Natural killer cell treated with Interleukin-12 subunit alpha and Interleukin-12 subunit beta and Interleukin-15 and Interleukin-18, amount 100 ng/mL, for 72 hours (primary cell): ENCODE results near the gene TBC1D16. TPM values are rescaled to one million over a fixed set of nuclear protein-coding genes. Genes with fewer than 3 reads are reported as not detected.

Experiments
- ATAC-seq, 2 donors: fragments of 150-1000 bp; cut with Tn5 transposase in 1 of 2; sonication (Bioruptor Pico), chemical (Tn5 transposase) in 1 of 2; 2 replicates each; pipeline ENCODE4 v1.10.0; 2021
- DNase-seq: peaks from one replicate; pipeline ENCODE4 v3.0.0; 2022; ENCODE audit warnings: low spot score
- H3K27ac Mint-ChIP-seq, 2 donors: 1 replicate in 1 of 2; 2 replicates in 1 of 2; pipeline ENCODE4 v1.8.0; 2022; ENCODE audit warnings: mixed read lengths in 2 of 2, mild to moderate bottlenecking in 1 of 2, moderate library complexity in 1 of 2
- H3K27me3 Mint-ChIP-seq, 2 donors: 1 replicate in 1 of 2; 2 replicates in 1 of 2; pipeline ENCODE4 v1.8.0; 2022; ENCODE audit warnings: mixed read lengths in 2 of 2
- H3K36me3 Mint-ChIP-seq: one replicate; pipeline ENCODE4 v1.8.0; 2022; ENCODE audit warnings: mixed read lengths
- H3K4me1 Mint-ChIP-seq, 2 donors: 1 replicate in 1 of 2; 2 replicates in 1 of 2; pipeline ENCODE4 v1.8.0; 2022; ENCODE audit warnings: low read depth in 2 of 2, mixed read lengths in 2 of 2, mild to moderate bottlenecking in 1 of 2
- H3K4me3 Mint-ChIP-seq: one replicate; pipeline ENCODE4 v1.8.0; 2022; ENCODE audit warnings: mixed read lengths
- H3K9me3 Mint-ChIP-seq: 2 replicates; pipeline ENCODE4 v1.8.0; 2022; ENCODE audit warnings: mixed read lengths
- total RNA-seq, 2 donors: library from RNA; stranded (reverse); gene quantifications; one replicate each; pipeline ENCODE4 v1.2.3, GENCODE V29; 2022

TBC1D16 gene
- total RNA-seq, 2 donors from 2014 or later, result 1.1 to 3.2 TPM

DNA sequence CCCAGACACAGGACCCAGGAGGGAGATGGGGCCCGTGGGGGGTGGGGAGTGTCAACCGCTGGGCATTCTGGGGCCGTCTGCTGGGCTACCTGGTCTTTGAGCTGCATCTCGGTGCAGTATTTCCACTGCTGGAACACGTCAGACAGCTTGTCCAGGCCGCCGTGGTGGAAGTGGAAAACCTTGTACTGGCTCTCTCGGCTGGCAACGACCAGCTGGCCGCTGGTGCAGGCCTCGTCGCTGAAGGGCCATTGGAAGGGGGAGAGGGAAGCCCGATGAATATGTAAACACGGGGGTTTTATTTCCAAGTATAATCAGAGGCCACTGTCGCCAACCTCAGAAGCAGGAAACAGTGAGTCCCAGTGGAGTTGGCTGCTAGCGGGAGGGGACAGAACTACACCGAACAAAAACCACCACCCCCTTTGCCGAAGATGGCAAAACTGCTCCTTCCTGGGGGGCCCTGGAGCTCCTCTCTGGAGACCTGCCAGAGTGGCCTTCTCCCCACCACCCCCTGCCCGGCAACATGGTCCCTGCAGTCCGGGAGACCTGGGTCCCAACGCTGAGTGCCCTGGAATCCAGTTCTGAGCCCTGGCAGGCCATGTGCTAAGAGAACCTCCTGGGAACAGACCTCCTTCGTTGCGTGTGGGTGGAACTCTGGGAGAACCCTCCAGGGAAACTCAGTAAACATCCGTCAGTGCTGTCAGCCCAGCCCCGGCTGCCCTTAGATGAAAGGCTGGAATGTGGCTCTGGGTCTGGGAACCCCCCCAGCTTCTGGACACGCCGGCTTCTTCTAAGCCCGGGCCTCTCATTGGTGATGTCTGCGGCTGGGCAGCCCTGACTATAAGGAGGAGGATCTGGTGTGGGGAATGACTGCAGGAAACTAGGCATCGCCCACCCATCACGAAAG lies 84.1 kb downstream of the TBC1D16 start:
- H3K9me3 Mint-ChIP-seq, result no peaks in the 10 kb centered on the region
- no peak overlapping the region for H3K27ac Mint-ChIP-seq
- ATAC-seq (no peak), DNase-seq (peak; percentile 54)
- H3K4me3 Mint-ChIP-seq, result no peak overlapping the region
- no peaks in the 10 kb centered on the region for H3K4me1 Mint-ChIP-seq
- H3K27me3 Mint-ChIP-seq, result no peaks in the 10 kb centered on the region
- H3K36me3 Mint-ChIP-seq, result no peaks in the 10 kb centered on the region

DNA sequence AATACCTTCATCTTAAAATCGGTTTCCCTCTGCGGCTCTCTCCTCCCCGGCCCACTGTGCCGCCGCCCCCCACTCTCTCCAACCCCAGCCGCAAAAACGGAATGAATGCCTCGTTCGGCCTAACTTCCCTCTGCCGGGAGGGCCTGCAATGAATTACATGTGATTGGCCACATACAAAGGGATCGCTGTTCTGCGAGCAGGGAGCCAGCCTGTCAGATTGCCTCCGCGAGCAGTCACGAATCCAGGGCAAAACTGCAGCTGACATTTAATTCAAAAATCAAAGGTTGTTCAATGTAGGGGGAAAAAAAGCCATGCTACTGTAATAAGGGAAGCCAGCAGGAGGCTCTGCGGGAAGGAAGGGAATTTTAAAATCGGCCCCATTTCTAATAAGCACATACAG lies 84.9 kb downstream of the TBC1D16 start:
- Mint-ChIP-seq H3K9me3 (no peaks in the 10 kb centered on the region), H3K27ac (no peak overlapping the region), H3K36me3 (no peaks in the 10 kb centered on the region), H3K27me3 (no peaks in the 10 kb centered on the region), H3K4me3 (no peak overlapping the region), H3K4me1 (no peaks in the 10 kb centered on the region)
- ATAC-seq (no peak), DNase-seq (peak; percentile 26)

DNA sequence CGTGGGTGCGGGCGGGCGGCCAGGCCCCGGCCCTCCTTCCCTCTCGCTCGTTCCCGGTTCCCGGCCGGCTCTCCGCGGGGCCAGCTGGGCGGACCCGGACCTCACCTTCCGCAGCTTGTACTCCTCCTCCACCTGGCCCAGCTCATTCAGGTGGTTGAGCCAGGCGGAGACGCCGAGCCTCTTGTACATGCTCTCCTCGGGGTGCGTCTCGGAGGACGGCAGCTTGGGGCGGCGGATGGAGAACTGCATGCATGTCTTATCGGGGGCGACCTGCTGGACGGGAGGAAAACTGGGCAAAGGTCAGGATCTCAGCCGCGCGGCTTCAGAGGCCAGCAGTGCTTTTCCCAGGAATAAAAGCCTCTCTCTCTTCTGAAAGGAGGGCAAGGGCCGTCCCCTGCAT lies 85.4 kb downstream of the TBC1D16 start:
- Mint-ChIP-seq H3K9me3 (no peaks in the 10 kb centered on the region), H3K27me3 (no peaks in the 10 kb centered on the region), H3K27ac (no peak overlapping the region), H3K36me3 (no peaks in the 10 kb centered on the region), H3K4me3 (no peak overlapping the region), H3K4me1 (no peaks in the 10 kb centered on the region)
- peak; percentile 57 for DNase-seq
- no peak for ATAC-seq

DNA sequence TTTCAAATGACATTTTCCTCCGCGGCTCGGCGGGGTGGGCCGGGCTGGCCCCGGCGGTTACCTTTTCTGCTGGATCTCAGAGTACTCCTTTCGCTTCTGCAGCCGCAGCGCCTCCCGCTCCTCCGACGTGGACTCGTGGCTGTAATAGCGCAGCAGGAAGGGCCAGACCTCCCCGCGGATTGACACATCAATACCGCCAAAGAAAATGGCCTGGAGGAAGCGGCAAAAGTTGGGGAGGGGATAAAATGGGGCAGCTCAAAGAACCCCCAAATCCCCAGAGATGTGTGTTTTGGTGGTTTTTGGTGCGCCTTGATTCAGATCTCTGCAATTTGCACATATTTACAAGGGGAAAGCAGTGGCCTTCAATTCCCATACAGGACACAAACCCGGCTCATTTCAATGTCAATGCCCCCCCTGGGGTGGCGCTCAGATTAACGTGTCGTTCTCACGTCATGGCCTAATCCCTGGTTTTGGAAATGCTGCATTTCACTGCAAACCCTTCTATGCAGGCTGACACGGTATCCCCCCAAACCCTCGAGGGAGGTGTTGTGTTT lies 85.9 kb downstream of the TBC1D16 start:
- Mint-ChIP-seq H3K9me3 (no peaks in the 10 kb centered on the region), H3K36me3 (no peaks in the 10 kb centered on the region), H3K27ac (no peak overlapping the region), H3K4me3 (no peak overlapping the region), H3K27me3 (no peaks in the 10 kb centered on the region), H3K4me1 (no peaks in the 10 kb centered on the region)
- DNase-seq (peak; percentile 44), ATAC-seq (no peak)

DNA sequence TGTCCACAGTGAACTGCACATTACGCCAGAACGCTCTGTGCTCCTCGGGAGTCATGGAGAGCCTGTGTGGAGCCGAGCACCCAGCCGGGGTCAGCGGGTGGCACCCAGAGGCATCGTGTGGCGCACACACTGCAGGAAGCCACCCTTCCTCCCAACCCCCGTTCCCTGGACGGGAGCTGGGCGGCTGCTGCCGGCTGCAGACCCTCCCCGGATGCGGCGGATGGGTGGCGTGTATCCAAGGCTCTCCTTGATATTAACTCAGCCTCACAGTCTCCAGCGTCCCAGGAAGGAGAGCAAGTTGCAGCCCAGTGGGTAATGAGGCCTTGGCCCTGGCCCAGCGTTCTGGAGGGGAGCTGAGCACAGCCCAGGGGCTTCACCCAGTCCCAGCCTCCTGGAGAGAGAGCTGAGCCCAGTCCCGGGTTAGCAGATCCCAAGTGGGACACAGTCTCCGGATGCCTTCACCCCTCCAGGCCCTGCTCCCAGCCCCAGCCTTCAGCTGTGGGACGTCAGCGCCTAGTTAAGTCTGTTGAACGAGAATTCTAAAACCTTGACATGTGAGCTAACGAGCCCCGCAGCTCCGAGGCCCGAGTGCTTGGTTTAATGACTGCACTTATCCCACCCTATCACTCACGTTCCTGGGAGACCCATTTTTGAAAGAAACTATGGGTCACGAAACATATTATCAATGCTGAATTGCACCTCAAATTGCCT lies 86.6 kb downstream of the TBC1D16 start:
- Mint-ChIP-seq H3K27ac (no peak overlapping the region), H3K4me3 (no peak overlapping the region), H3K36me3 (no peaks in the 10 kb centered on the region), H3K27me3 (no peaks in the 10 kb centered on the region), H3K9me3 (no peaks in the 10 kb centered on the region), H3K4me1 (peaks cover 0 to 4% of the 10 kb centered on the region in 2 donors)
- DNase-seq, result peak; percentile 54
- no peak for ATAC-seq

DNA sequence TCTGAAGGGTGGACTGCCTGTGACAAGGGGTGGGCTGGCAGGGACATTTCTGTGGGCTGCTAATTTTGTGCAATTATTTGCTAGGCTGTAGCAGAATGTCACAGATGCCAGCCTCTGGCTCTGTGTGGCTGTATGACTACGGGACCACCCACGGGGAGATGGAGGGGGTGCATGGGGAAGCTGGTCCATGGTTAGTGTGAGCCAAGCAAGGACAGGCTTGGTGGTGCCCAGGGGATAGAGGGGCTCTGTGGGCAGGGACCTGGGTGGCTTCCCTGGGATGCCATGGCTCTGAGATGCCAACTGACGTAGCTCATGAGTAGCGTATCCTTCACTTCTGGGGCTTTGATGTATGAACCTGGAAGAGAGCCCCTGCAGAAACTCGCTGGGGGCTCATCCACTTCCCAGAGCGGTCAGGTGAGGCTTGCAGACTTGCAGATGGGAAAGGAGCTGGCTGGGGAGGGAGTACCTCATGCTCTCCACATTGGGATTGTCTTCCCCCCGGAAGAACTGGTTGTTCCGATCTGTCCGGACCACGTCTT lies 87.2 kb downstream of the TBC1D16 start:
- Mint-ChIP-seq H3K9me3 (no peaks in the 10 kb centered on the region), H3K27ac (no peak overlapping the region), H3K4me1 (peaks cover 0 to 4% of the 10 kb centered on the region in 2 donors)

DNA sequence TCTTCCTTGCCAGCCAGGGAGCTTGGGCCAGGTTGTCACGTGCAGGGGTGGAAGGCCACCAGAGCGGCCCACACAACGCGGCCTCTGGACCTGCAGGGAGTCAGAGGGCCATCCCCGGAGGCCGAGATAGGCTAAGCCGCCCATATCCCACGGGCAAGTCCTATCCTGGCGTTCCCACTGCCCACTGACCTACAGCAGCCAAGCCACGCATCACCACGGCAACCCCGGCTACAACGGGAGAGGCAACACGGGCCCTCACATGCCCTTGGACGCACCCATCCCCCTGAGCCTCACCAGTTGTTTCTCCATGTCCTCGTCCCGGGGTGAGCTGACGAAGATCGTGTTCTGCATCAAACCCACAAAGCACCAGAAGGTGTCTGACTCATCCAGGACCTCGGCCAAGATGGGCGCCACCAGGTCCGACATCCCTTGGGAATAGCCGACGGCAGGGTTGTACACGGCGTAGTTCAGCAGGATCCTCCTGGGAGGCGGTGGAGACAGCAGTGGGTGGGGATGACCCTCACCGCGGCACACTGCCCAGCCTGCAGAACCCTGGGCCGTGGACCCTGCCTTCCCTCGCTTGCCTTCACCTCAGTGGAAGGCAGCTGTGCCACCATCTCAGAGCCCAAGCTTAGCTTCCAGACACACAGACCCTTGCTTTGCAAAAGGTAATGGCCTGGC lies 88.2 kb downstream of the TBC1D16 start:
- no peak for ATAC-seq
- Mint-ChIP-seq H3K9me3 (no peaks in the 10 kb centered on the region), H3K4me3 (no peak overlapping the region), H3K4me1 (peaks cover 6 to 9% of the 10 kb centered on the region in 2 donors), H3K27ac (no peak overlapping the region), H3K36me3 (no peaks in the 10 kb centered on the region), H3K27me3 (no peaks in the 10 kb centered on the region)
- DNase-seq, result peak; percentile 44

More for the DNA sequence above, 87.2 kb downstream of the TBC1D16 start:
- no peaks in the 10 kb centered on the region for H3K27me3 Mint-ChIP-seq
- H3K4me3 Mint-ChIP-seq, result no peak overlapping the region
- no peaks in the 10 kb centered on the region for H3K36me3 Mint-ChIP-seq
- ATAC-seq, result no peak
- DNase-seq, result peak; percentile 20

DNA sequence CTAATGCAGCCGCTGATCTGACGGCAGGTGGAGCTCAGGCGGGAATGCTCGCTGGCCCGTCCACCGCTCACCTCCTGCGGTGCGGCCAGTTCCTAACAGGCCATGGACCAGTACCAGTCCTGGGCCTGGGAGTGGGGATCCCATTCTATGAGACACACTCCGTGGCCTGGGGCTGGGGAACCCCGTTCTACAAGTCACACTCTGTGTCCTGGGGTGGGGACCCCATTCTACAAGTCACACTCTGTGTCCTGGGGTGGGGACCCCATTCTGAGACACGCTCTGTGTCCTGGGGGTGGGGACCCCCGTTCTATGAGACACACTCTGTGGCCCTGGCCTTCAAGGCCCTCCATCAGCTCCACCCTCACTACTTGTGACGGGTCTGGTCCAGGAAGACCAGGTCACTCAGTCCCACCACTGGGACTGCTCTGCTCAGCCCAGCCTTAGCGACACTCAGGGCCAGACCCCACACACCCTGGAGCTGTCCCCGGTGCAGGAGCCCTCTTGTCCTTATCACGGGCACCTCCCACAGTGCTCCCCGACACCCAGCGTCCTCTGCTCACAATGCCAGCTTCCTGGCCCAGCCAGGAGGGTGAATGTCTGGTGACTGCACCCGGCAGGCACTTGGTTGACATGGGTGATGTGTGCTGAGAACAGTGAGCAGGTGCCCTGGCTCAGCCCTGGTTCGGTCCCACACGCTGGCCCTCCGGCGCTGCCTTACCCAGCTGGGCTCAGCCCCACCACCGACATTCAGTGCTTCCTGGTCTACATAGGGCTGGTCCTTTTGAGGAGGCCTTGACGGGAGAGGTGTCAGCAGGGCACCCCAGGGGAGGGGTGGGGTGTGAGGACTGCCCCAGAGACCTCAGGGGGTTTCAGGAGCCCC lies 89.1 kb downstream of the TBC1D16 start:
- DNase-seq (peak; percentile 42), ATAC-seq (no peak)
- no peak overlapping the region for H3K27ac Mint-ChIP-seq
- H3K4me1 Mint-ChIP-seq, result peaks cover 6 to 9% of the 10 kb centered on the region in 2 donors
- H3K9me3 Mint-ChIP-seq, result no peaks in the 10 kb centered on the region
- H3K27me3 Mint-ChIP-seq, result no peaks in the 10 kb centered on the region
- no peaks in the 10 kb centered on the region for H3K36me3 Mint-ChIP-seq
- H3K4me3 Mint-ChIP-seq, result no peak overlapping the region

DNA sequence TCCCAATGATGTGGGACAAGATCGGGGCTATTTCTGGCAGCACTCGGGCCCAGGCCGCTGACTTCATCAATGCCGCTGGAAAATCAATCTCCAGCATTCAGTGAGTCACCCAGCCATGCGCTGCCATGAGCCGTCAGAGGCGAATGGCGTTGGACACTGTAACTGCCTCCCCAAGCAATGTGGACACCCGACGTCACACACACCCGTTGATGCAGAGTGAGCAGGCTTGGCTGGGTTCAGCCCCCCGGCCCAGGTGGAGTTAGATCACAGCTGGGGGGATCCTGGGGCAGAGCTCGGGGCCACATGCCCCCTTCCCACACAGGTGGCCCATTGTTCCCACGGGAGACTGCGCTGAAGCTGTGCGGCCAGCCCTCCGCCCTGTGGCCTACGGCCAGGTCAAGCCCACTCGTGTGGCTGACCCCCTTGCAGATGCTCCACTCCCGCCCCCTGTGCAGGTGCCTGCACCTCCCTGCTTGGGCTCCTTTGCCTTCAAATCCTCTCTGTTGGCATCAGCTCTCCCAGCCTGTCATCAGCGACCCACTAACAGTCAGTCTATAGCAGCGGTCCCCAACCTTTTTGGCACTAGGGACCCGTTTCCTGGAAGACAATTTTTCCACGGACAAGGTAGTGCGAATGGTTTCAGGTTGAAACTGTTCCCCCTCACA lies 89.9 kb downstream of the TBC1D16 start:
- Mint-ChIP-seq H3K9me3 (no peaks in the 10 kb centered on the region), H3K36me3 (no peaks in the 10 kb centered on the region), H3K4me1 (peaks cover 6 to 9% of the 10 kb centered on the region in 2 donors), H3K27ac (no peak overlapping the region), H3K4me3 (no peak overlapping the region), H3K27me3 (no peaks in the 10 kb centered on the region)
- ATAC-seq (no peak), DNase-seq (peak; percentile 44)

DNA sequence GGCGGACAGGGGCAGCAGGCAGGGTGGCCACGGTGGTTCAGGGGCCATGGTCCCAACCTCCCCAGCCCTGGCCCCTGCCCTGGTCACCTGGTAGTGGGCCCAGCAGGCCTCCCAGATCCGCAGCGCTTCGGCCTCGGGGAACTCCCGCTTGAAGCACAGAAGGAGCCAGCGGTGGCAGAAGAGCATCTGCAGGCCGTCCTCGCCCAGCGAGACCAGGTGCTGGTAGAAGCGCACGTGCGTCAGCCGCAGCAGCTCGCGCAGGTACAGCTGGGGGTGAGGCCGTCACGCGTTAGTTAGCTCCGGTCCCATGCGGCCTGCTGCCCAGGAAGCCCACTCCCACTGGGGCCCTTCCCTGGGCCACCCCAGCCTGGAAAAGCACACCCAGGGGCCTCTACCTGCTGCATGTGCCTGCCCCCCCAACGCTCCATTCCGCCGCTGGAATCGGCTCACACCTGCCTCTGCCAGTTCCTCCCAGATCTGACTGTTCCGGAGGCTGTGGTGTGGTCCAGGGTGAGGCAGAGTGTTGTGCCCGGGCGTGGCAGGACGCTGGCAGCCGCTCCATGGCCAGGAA lies 90.8 kb downstream of the TBC1D16 start:
- H3K36me3 Mint-ChIP-seq, result no peaks in the 10 kb centered on the region
- peaks cover 6 to 9% of the 10 kb centered on the region in 2 donors for H3K4me1 Mint-ChIP-seq
- no peaks in the 10 kb centered on the region for H3K27me3 Mint-ChIP-seq
- DNase-seq (peak; percentile 48), ATAC-seq (no peak)
- no peak overlapping the region for H3K4me3 Mint-ChIP-seq
- no peak overlapping the region for H3K27ac Mint-ChIP-seq
- H3K9me3 Mint-ChIP-seq, result no peaks in the 10 kb centered on the region

DNA sequence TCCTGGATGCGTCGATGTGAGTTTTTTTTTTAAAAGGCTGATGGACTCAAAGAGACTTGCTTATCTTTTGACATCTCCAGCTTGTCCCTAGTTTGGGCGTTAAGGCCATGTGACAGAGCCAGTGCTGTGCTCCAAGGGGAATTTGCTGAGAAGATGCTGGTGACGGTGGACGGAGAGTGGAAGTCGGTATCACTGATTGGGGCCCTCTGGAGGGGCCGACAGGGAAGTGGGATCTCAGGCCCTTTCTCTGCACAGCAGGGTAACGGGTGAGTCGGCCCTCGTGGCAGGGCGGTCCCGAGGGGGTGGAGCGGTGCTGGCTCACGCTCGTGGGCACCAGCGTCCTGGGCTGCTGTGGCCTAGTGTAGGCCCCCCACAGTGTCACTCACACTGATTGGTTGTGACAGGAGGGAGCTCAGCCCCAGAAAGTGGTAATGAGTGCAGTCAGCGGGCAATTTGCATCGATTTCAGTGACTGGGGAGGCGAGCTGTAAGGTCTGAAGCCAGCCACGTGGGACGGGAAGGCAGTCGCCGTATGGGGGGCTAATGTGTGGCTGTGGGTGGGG lies 91.3 kb downstream of the TBC1D16 start:
- Mint-ChIP-seq H3K4me1 (peaks cover 6 to 9% of the 10 kb centered on the region in 2 donors), H3K36me3 (no peaks in the 10 kb centered on the region), H3K27ac (no peak overlapping the region), H3K27me3 (no peaks in the 10 kb centered on the region), H3K4me3 (no peak overlapping the region), H3K9me3 (no peaks in the 10 kb centered on the region)
- DNase-seq, result peak; percentile 56
- no peak for ATAC-seq
